CD4-positive, alpha-beta T cell treated with Interleukin-2 at 100 ng/mL for 4 hours (primary cell): ENCODE results near the gene PRSS50.

Experiments
- DNase-seq: peaks from one replicate; pipeline ENCODE4 v3.0.0-alpha.2; 2020; ENCODE audit warnings: low spot score

The PRSS50 gene

DNA sequence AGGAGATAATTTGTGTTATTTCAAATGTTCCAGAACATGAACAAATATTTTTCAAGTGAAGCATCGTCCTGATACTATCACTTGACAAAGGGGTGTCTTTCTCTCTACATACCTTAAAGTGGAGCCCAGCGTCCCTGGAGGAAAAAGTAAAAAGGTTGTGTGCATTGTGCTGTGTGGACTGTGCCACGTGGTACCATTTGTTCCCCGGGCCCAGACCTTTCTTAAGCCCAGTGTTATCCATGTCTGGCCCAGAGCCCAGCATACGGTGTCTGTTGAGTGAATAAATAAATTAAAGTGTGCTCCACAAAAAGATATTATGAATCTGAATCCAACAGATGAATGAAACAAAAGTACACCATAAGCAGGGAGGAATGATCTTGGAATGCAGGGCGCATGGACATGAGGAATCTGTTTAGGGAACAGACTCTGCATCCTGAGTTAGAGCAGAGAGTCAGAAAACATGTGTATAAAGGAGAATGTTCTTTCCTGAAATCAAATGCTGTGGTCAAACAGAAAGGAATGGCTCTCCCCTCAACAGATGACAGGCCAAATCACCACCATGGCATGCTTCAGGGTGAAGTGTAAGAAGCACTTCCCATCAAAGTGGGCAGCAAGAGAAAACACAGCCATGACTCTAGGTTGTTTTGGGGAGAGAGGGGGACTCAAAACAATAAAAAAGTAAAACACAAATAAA, 8.1 kb upstream of the PRSS50 start:
- DNase-seq, result no peak

DNA sequence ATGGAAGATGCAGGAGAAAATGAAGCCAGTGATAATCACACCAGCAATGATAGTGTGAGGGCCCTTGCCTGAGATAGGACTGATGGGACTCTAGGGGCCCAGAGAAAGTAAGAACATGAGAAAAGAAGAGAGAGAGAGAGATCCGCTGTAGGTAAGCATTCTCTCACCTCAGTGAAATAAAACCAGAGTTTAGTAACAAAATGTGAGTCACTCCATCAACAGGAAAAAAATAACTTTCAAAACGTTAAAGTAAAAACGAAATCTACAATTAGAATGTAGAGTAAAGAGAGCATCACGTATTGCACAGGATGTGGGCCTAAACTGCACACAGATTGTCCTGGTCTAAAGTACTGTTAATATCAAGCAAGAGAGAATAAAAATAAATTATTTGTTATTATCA, 6.8 kb upstream of the PRSS50 start:
- DNase-seq, result no peak

DNA sequence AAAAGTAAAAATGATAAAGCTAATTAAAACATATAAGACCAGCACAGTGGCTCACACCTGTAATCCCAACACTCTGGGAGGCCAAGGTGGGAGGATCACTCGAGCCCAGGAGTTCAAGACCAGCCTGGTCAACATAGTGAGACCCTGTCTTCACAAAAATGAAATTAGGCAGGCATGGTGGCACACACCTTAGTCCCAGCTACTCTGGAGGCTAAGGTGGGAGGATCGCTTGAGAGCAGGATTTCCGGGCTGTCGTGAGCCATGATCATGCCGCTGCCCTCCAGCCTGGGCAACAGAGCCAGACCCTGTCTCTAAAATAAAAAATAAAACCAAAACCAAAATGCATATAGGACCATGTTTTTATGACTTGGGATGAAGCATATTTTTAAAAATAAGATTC, 4.8 kb upstream of the PRSS50 start:
- no peak for DNase-seq

DNA sequence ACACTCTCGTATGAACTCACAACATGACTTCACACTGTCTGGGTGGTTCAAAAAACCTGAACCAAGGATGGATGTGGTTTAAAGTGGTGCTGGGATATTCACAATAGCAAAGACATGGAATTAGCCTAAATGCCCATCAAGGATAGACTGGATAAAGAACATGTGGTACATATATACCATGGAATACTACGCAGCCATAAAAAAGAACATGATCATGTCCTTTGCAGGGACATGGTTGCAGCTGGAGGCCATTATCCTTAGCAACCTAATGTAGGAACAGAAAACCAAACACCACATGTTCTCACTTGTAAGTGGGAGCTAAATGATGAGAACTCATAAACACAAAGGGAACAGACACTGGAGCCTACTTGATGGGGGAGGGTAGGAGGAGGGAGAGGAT, 3.3 kb upstream of the PRSS50 start:
- DNase-seq, result no peak

DNA sequence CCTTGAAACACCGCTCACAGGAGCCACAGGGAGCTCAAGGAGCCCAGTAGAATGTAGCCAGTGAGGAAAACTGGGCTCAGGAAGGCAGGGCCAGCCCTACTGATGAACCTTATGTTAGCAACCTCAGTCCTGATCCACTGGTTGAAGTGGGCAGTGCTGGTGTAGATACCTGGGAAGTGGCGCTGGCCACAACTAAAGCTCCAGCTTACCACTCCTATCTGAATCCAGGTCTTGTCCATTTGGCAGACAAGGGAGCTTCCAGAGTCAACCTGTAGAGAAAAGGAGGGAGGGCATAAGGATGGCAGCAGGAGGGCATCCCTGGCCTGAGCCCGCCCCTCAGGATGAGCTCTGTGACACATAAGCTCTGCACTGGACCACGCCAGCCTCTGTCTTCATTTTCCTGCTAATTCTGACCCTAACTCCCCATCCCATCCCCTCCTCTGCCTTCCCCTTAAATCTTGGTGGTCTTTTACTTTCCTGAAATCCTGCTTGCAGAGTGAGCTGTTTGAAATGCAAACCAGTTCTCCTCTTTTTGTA, 2.1 kb upstream of the PRSS50 start:
- DNase-seq, result no peak

DNA sequence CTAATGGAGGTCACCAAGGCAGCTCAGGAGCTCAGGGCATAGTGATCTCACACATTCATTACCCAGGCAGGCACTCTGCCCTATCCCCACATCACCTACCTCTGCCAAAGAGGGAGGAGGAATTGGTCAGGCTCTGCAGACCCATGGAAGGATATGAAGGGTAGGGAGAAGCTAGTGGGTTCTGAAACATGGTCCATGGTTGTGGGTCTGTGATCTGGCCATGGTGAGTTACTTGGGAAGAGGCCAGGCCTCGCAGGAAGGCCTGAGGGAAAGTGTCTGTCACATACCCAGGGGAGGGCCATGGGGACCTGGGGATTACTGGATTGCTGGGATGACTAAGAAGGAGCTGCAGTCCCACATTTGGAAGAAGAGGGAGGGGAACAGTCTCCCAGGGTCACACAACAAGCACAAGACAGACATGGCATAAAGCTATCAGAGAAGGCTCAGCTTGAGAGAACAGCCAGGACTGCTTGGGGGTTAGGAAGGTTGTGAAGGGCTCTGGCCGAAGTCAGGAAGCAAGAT, 1.4 kb upstream of the PRSS50 start:
- no peak for DNase-seq

DNA sequence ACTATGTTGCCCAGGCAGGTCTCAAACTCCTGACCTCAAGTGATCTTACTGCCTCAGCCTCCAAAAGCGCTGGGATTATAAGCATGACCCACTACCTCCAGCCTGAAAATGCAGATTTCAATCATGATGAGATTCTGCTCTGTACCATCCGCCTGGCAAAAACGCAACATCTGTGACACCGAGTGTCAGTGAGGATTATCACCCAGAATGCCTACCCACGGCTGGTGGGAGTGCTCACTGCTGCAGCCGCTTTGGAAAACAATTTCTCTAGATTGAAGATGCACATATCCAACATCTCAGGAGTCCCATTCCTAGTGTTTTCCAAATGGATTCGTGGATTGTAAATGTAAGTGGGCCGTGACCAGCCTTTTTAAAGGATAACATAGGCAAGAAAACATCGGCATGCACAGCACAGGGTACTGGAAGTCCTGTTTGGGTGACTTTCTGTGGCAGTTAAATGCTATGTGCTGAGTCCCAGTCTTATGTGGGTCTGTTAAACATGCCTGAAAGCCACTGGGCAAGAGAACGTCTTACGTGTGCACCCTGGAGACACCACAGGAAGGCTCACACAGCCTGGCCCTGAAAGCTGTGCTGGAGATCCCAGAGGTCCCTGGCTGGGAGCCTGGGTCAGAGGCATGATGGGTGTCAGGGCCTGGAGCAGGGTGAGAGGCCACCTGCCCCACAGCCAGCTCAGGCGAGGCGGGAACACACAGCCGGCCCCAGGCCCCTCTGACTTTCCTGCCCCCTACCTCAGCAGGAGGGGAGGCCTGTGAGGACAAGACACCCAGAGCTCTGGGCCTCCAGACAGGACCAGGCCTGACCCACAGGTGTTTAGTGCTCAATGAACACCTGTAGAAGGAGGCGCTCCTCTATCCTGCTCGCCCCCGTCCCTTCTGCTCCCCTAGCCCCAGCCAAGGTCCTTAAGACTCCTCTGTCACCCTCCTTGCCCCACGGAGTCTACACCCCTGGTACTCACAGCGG, 918 bp downstream of the PRSS50 start:
- DNase-seq, result no peak

DNA sequence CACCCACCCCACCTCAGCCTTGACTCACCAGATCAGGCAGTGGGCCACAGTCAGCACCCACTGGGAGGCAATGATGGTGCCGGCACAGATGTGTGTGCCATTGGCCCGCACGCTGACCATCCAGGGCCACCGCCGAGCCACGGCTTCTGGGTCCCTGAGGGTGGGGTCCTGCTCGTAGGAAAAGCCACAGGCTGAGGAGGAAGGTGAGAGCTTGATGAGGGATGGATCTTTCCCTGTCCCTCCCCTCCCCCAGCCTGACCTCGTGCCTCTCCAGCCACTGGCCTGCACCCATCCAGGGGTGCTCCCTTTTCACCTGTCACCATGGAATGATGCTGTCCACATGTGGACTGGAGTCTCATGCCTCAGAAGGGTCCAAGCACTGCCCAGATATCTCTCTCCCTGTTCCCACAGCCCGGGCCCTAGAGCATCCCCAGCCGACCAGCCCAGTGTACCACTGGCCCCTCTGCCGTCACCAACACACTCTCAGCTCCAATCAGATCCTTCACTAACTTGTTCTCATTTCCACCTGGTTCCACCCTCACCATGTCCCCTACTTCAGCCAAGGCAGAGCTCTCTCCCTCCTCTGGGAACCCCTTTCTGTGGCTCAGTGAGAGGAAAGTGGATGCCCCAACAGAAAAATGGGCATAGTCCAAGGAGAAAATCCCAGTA, 2.0 kb downstream of the PRSS50 start:
- no peak for DNase-seq

DNA sequence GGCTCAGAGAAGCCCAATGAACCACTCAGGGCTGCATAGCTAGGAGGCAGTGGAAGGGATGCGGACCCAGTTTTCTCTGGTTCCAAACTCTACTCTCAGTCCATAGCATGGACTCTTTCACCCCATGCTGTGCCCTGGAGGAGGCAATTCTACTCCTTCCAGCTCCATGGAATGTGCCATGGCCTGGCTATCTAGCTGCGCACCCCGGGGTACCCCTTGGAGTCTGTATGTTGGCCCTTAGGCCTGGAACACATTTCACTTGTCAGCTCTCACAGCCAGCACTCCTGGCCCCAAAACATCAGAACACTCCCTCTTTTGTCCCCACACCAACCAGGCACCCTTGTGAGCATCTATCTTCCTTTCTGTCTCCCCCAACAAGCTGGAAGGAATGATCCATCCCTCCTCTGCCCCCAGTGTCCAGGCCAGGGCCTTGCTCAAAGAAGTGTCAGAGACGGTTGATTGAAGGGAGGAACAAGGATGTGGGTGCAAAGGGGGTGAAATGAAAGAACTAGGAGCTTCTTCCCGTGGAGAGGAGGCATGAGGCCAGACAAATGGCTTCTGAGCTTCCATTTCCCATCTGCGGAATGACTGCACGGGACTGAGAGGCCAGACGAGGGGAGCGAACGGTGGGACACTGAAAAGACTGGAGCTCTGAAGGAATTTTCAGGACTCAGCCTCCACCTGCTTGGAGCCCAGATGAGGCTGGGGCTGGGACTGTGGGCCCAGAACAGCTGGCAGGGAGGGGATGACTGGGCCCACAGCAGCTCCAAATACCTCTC, 2.8 kb downstream of the PRSS50 start:
- no peak for DNase-seq

DNA sequence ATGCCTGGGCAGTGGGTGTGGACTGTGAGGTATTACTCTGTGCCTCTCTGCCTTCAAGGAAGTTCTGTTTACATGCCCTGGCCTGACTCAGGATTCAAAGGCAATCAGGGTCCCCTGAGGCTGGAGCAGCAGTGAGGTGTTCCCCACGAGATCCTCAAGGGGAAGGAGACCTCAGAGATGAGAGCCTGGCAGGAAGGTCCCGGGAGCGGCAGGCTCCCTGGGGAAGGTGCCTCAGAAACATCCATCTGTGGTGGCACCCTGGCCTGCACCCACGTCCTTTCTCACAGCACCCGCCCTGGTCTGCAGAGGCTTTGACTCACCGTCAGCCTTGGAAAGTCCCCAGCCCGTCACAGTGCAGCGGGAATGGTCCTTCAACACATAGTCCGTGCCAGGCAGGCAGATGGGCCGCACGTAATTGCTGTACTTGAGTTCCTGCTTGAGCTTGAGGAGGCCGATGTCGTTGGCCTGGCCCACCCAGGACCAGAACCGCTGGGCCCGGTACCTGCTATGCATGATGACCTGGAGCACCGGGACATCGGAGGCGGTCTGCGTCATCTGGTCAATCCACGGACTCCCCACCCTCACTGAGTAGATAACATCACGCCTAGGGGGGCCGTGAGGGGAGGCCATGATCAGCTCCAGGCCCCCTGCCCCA, 3.6 kb downstream of the PRSS50 start:
- no peak for DNase-seq

DNA sequence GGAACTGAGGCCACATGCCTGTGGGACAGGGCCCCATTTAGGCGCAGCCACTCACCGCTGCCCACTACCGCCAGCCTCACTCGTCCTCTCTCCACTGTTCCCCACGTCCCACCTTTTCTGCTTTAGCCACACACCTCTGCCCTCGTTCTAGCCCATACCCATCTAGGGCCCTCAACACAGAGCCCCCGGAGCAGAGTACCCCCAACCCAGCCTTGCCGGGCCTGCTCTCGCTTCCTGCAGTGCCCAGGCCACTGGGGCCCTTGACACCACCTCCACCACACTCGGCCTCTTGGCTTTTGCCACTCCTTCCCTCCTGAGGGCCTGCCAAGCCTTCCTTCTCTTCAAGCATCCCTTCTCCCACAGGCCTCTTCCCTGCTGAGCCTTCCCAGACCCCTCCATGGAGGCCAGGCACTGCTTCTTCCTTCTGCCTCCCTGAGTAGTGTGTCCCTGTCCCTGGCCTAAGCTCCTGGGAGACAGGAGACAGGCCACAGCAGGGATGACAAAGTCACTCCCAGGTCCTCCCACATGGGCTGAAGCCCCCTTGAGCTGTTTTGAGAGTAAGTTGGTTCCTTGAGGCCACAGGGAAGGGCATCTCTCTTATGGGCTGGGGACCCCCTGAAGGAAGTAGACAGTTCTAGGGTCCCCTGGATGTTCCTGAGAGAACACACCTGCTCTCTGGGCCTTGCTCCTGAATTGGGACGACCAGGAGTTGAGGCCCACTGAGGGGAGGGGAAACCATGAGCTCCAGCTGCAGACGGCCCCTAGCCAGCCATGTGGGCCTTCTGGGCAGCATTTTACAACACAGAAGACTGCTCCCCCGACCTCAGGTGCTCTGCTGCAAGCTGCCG, 4.4 kb downstream of the PRSS50 start:
- DNase-seq, result no peak

DNA sequence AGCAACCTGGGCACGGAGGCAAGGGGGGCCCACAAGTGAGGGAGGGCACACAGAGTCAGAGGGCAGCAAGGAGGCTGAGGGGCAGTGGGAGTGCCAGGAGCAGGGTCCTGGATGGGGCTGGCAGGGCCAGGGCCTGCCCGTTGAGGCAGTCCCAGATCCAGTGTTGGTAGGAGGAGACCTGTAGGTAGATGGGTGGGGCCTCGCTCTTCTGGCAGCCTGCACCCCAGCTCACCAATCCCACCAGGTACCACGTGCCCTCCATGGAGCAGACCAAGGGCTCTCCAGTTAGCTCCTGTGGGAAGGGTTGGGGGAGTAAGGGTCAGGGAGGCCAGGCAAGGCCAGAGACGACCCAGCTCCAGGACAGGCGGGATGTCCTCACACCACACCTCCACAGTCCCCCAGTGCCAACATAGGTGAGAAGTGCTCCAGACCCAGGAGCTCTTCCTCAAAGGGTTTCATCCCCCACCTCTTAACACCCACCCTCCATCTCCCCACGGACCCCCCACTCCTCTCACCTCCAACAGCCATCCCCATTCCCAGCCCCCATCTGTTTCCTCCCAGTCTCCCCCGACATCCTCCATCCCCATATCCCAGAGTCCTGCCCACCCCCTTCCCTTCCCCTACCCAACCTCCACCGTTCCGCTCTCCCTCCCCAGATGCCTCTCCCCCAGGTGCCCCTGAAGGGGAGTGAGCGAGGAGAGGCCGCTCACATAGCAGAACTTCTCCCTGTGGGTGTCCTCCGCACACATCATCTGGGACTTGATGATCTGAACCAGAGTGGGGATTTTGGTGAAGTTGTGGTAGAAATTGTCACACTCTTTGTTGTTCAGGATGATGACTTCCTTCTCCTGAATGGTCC, 5.2 kb downstream of the PRSS50 start:
- no peak for DNase-seq

DNA sequence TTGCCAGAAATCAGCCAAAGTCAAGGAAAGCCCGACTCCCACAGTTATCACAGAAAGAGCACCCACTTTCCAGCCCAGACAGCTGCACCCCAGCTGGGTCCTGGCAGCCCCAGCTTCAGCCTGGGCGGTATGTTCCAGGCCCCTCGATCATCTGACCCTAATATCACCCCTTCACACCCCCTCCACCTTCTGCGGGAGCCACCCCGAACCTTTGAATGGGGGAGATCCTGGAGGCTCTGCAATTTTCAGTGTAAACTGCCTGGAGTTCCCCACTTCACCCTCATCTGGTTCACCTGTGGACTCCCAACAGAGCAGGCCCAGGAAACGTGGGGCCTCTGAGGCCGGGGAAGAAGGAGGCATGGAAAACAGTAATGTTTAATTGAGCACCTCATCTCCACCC, 5.9 kb downstream of the PRSS50 start:
- no peak for DNase-seq

DNA sequence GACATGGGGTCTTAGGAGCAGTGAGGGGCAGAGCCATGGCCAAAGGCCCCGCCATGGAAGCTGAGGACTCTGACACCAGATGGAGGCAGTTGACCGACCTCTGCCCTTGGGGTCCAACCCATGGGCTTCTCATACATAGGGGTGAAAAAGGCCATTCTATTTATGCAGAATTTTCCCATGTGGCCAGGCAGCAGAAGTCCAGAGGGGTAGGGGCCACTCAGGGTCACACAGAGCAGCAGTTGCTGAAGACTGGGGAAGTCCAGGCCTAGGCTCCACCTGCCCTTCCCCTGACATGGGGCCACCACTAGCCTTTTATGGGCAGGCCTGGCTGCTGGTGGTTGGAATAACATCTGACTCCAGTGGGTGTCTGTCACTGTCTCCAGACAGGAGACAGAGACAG, 6.4 kb downstream of the PRSS50 start:
- DNase-seq, result no peak

DNA sequence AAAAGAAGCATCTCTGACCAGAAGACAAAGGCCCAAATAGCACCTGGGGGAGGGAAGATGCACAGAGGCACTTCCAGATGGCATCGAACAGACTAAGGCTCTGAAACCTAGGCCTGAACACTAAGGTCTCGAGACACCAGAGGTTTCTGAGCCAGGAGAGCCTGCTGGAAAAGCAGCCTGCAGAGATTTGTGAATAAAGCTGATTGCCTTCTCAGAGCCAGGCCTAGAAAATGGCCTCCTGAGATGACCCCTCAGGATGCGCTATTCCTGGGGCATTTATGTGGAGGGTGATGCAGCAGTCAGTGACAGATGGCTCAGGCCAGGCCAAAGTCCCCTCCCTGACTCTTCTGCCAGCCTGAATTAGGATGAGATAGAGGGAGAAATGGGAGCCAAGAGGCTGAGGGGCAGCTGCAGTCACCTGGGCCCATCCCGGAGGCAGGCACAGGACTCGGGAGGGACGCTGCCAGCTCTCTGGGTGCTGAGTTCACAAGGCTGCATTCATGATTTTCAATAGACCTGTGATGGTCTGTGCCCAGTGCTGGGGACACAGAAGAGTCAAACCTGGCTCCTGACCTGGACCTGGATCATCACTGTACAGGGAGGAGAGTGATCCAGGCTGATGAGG, 6.9 kb downstream of the PRSS50 start:
- DNase-seq, result no peak

DNA sequence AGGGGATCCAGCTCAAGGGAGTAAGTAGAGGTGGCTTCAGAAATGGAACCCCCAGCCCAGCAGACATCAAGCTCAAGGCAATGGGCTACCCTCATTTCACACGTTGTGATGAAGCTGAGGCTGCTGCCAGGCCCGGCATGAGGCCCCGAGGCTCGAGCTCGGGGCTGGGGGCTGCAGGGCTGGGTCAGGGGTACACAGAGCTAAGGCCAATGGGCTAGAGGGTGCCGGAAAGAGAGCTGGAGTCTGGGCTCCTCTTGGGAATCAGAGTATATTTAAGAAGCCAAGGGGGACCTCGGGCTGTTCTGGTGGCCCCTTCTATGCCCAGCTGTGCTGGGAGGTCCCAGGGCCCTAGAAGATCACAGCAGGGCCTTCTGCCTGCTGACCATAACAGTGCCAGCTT, 7.4 kb downstream of the PRSS50 start:
- DNase-seq, result no peak

DNA sequence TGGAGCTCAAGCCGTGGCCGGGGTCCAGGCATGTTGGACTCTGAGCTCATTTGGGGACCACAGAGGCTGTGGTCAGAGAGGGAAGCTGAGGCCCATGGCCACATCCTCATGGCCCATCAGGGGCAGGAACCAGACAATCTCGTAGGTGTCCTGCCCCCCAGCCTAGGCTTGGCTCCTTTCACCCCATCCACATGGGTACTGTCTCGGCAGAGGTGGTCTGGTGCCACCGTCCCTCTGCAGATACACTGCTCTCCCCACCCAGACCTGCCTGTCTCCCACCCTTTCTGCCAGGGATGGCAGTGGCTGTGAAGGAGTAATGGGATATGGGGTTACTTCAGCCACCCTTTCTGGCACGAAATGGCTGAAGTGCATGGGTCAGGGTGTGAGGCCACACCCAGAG, 7.9 kb downstream of the PRSS50 start:
- DNase-seq, result no peak

DNA sequence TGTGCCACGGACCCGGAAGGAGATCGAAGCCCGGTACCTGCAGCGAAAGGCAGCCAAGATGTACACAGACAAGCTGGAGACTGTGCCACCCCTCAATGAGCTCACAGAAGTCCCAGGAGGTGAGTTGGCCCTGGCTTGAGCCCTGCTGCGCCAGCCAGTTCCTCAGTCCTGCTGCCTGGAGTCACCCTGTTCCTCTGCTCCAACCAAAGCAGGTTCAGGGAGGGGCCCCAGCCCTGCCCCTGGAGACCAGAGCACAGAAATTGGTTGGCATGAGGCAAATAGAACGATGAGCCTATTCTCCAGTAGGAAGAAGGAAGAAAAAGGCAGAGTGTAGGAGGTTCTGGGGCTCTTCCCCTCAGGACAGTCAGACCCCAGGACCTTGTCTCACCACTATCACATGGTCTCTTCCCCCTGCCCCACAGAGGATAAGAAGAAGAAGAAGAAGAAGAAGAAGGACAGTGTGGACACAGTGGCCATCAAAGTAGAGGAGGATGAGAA, 8.5 kb downstream of the PRSS50 start:
- no peak for DNase-seq
